GM12872 (cell line): ENCODE measurements around the gene NPM1.

Experiments
- CTCF ChIP-seq: IDR thresholded peaks from 3 replicates; pipeline ENCODE4 v1.5.1; 2011; ENCODE audit warnings: low read depth, mild to moderate bottlenecking, low read length, moderate library complexity; ENCODE audit not compliant: insufficient read depth

NPM1 gene

GRCh38 chr5:171420431-171421241 lies 33.0 kb downstream of the NPM1 start:
- TF ChIP-seq CTCF, result no peak

GRCh38 chr5:171421331-171422262 lies 33.9 kb downstream of the NPM1 start:
- no peak for TF ChIP-seq CTCF

GRCh38 chr5:171422495-171422894 lies 34.8 kb downstream of the NPM1 start:
- no peak for TF ChIP-seq CTCF

GRCh38 chr5:171422902-171423663 lies 35.4 kb downstream of the NPM1 start:
- no peak for TF ChIP-seq CTCF

- no peak for TF ChIP-seq CTCF
Measured at GRCh38 chr5:171424726-171425125, 37.1 kb downstream of the NPM1 start.

GRCh38 chr5:171425596-171426244 lies 38.1 kb downstream of the NPM1 start:
- TF ChIP-seq CTCF, result no peak
